B cell (primary cell): Measurements from ENCODE around the gene EMC10. TPM values are rescaled to one million over a fixed set of nuclear protein-coding genes. Genes with fewer than 3 reads are reported as not detected.
A peak's percentile ranks its signal among the peaks of the same experiment; 100 is the strongest.

Experiments
- ATAC-seq: fragments of 200-7000 bp; cut with Tn5 transposase; one replicate; pipeline ENCODE4 v1.10.0; 2021; ENCODE audit warnings: low read depth, mild to moderate bottlenecking, moderate number of reproducible peaks, moderate library complexity
- CTCF ChIA-PET: fragments of 350-600 bp; sonication (Branson Sonifier 250); formaldehyde crosslinking; loops from one replicate; lab custom pipeline; 2021; ENCODE audit warnings: antibody characterized with exemption, inconsistent platforms; lab: Charles Lee
- POLR2A ChIA-PET: fragments of 350-600 bp; sonication (Branson Sonifier 250); formaldehyde crosslinking; loops from one replicate; lab custom pipeline; 2021; ENCODE audit warnings: antibody characterized with exemption; lab: Charles Lee
- DNase-seq: peaks from one replicate; pipeline ENCODE4 v3.0.0; 2013
- H2AFZ ChIP-seq: 2 replicates; pipeline ENCODE4 v1.6.1; 2012; ENCODE audit warnings: mild to moderate bottlenecking, low read depth, low read length; ENCODE audit not compliant: insufficient read depth, poor library complexity, severe bottlenecking
- H3K27ac ChIP-seq, 2 donors: 1 replicate in 1 of 2; 2 replicates in 1 of 2; pipeline ENCODE4 v1.5.1; 2012 to 2013; ENCODE audit warnings: low read length in 2 of 2, mild to moderate bottlenecking in 2 of 2, moderate library complexity in 1 of 2
- H3K27me3 ChIP-seq, 4 experiments: fragments of 200-600 bp in 1 of 4; sonication (generic) in 1 of 4; replicated peaks in 1 of 4; 1 replicate in 2 of 4; 2 replicates in 2 of 4; pipeline versions ENCODE4 v1.6.1 to v1.7.0; 2013 to 2016; ENCODE audit warnings: low read length in 3 of 4, mild to moderate bottlenecking in 2 of 4, mixed read lengths in 1 of 4, moderate library complexity in 1 of 4; ENCODE audit not compliant: insufficient read depth in 4 of 4, control insufficient read depth in 3 of 4; ENCODE audit errors: control extremely low read depth in 1 of 4
- H3K36me3 ChIP-seq, 2 experiments: replicated peaks in 1 of 2; 1 replicate in 1 of 2; 2 replicates in 1 of 2; pipeline versions ENCODE4 v1.6.1 to v1.7.1; 2013; ENCODE audit warnings: low read length in 1 of 2; ENCODE audit not compliant: insufficient read depth in 2 of 2, control insufficient read depth in 1 of 2; ENCODE audit errors: control extremely low read depth in 1 of 2, extremely low read depth in 1 of 2
- H3K4me1 ChIP-seq, 2 donors: fragments of 200-600 bp in 1 of 2; sonication (generic) in 1 of 2; 1 replicate in 1 of 2; 2 replicates in 1 of 2; pipeline versions ENCODE4 v1.5.1 to v1.6.1; 2013 to 2017; ENCODE audit warnings: low read length in 2 of 2; ENCODE audit not compliant: control insufficient read depth in 2 of 2, insufficient read depth in 2 of 2
- H3K4me2 ChIP-seq: replicated peaks from 2 replicates; pipeline ENCODE3; 2012; ENCODE audit warnings: mild to moderate bottlenecking, low read depth, low read length; ENCODE audit not compliant: poor library complexity, severe bottlenecking
- H3K4me3 ChIP-seq, 5 experiments: fragments of 200-600 bp in 1 of 5; sonication (generic) in 1 of 5; 1 replicate in 3 of 5; 2 replicates in 2 of 5; pipeline versions ENCODE4 v1.5.1 to v1.7.0; 2011 to 2016; ENCODE audit warnings: low read length in 4 of 5, mild to moderate bottlenecking in 4 of 5, low read depth in 2 of 5, control low read depth in 1 of 5, moderate library complexity in 1 of 5; ENCODE audit not compliant: insufficient read depth in 1 of 5; ENCODE audit errors: control extremely low read depth in 1 of 5, extremely low read depth in 1 of 5
- H3K79me2 ChIP-seq: fragments of 200-600 bp; sonication (generic); one replicate; pipeline ENCODE4 v1.6.0; 2016; ENCODE audit warnings: low read length; ENCODE audit not compliant: control insufficient read depth, insufficient read depth
- H3K9ac ChIP-seq: fragments of 200-600 bp; sonication (generic); 2 replicates; pipeline ENCODE4 v1.6.1; 2017; ENCODE audit warnings: mild to moderate bottlenecking, low read length, moderate library complexity
- H3K9me3 ChIP-seq, 3 donors: one replicate each; pipeline versions ENCODE4 v1.6.1 to v1.7.1; 2013; ENCODE audit warnings: low read length in 2 of 3; ENCODE audit not compliant: control insufficient read depth in 2 of 3, insufficient read depth in 1 of 3; ENCODE audit errors: control extremely low read depth in 1 of 3
- H4K20me1 ChIP-seq: 2 replicates; pipeline ENCODE4 v1.6.0; 2012; ENCODE audit warnings: mild to moderate bottlenecking, low read length; ENCODE audit not compliant: insufficient read depth, control insufficient read depth, poor library complexity, severe bottlenecking
- H3K27ac Mint-ChIP-seq: one replicate; pipeline ENCODE4 v1.8.0; 2021; ENCODE audit warnings: mixed read lengths
- H3K27me3 Mint-ChIP-seq: one replicate; pipeline ENCODE4 v1.8.0; 2021; ENCODE audit warnings: mixed read lengths
- H3K4me1 Mint-ChIP-seq: one replicate; pipeline ENCODE4 v1.8.0; 2021; ENCODE audit warnings: mixed read lengths
- H3K4me3 Mint-ChIP-seq: one replicate; pipeline ENCODE4 v1.8.0; 2021; ENCODE audit warnings: mixed read lengths
- H3K9me3 Mint-ChIP-seq: one replicate; pipeline ENCODE4 v1.8.0; 2022; ENCODE audit warnings: mixed read lengths; ENCODE audit not compliant: insufficient read depth
- CTCF ChIP-seq: fragments of 200-600 bp; IDR thresholded peaks from one replicate; pipeline ENCODE4 v1.8.0; 2022; ENCODE audit warnings: antibody characterized with exemption, mild to moderate bottlenecking
- EZH2 ChIP-seq: IDR thresholded peaks from 2 replicates; pipeline ENCODE4 v1.6.1; 2012; ENCODE audit warnings: borderline replicate concordance, low read depth, mild to moderate bottlenecking, moderate library complexity, low read length; ENCODE audit not compliant: insufficient read depth, poor library complexity, severe bottlenecking
- WGBS: methylation state at CpG from one replicate; pipeline ENCODE4 v1.1.5; 2013; ENCODE audit warnings: missing lambda C conversion rate; ENCODE audit not compliant: insufficient coverage; 5-methylcytosine and 5-hydroxymethylcytosine counted together
- intact Hi-C: fragments of 100-400 bp; cut with micrococcal nuclease; formaldehyde crosslinking; loops from one replicate; pipeline ENCODE4 v1.10.0; 2022
- polyA plus RNA-seq: library from polyadenylated mRNA; depleted of rRNA; stranded (reverse); fragments of >200 nt; gene quantifications from 2 replicates; pipeline ENCODE4 v1.2.3, GENCODE V29; 2012
- total RNA-seq, 2 donors: library from RNA; stranded (reverse); fragments of 120-200 nt in 1 of 2; gene quantifications; 1 replicate in 1 of 2; 2 replicates in 1 of 2; pipeline versions ENCODE4 v1.2.3 to v1.2.4, GENCODE V29; 2013 to 2022

The EMC10 gene
- total and polyA plus RNA-seq, 2 donors (not counting 1 experiment from before 2014, with no cell fraction given) = 51.1 to 88.1 TPM

DNA sequence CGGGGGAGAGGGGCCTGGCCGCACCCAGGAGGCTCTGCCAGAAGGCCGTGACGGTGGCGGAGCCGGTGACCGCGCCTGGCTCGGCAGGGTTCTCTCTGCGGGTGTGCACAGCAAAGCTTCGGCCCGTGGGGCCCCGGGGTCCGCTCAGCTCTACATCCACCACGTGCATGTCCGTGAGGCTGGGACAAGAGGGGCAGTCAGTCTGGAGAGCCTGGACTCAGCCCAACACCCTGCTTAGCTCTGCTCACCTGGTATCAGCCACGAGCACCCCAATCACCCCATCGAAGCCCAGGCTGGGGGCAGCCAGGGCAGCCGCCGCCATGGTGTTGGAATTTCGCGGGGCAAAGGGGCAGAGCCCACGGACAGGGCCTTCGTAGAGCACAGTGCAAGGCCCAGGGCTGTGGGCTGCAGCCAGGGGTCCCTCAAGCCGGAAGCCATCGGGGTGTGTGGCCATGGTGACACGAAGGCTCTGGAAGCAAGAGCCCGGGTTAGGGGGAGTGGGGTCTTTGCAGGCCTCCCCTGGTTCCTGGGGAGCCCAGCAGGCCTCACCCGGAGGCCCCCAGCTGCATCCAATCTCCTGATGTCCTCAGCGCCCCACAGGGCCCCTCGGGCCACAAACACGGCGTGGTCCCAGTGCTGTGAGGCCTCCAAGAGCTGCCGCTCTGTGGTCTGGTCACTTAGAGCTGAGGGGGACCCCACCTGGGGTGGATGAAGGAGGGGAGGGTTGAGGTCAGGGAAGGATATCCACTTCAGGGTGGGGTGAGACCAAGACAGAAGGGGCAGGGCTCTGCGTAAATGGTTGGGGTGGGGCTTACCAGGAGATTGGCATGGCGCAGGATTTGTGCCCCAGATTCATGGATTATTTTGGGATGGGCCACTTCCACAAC is 36.0 kb downstream of the EMC10 start:
- intact Hi-C loops = no loop called here
- no peak for DNase-seq

More for the DNA sequence above, 36.0 kb downstream of the EMC10 start:
- H3K9ac ChIP-seq = peak overlapping the region; percentile 82
- TF ChIP-seq CTCF (no peak), EZH2 (no peak)
- ChIA-PET CTCF (interaction anchor here (0.8 to 1.7 kb wide), 4 partner anchors 10 to 382 kb away, joined by 3 to 6 read pairs (median 4); no protein-coding TSS in a partner anchor), POLR2A (interaction anchor here (1.1 kb wide), 1 partner anchor 81 kb away, joined by 3 read pairs; no protein-coding TSS in a partner anchor)
- no peaks in the 10 kb centered on the region for H3K36me3 ChIP-seq
- no peaks in the 10 kb centered on the region for H4K20me1 ChIP-seq
- no peaks in the 10 kb centered on the region for H3K79me2 ChIP-seq
- Mint-ChIP-seq H3K4me3 (no peak overlapping the region), H3K4me1 (peaks cover 17% of the 10 kb centered on the region), H3K9me3 (no peaks in the 10 kb centered on the region), H3K27me3 (peaks cover 3% of the 10 kb centered on the region), H3K27ac (peak overlapping the region; percentile 26)
- 96% methylated on average over 34 of the region's 36 CpGs for WGBS
- peak overlapping the region; percentile 91 for H3K4me2 ChIP-seq
- peak overlapping the region; percentile 90 for H2AFZ ChIP-seq
- H3K4me1 ChIP-seq = peaks cover 14 to 20% of the 10 kb centered on the region in 2 donors
- no peak for ATAC-seq
- peaks cover 0 to 25% (median 2%) of the 10 kb centered on the region in 4 experiments for H3K27me3 ChIP-seq
- peak overlapping the region; percentile 87 to 98 for H3K27ac ChIP-seq
- H3K4me3 ChIP-seq = peak overlapping the region in 3 of 5 experiments; percentile 62 to 84 (median 72)
- H3K9me3 ChIP-seq = peaks cover 0 to 4% (median 0%) of the 10 kb centered on the region in 3 donors
